ENCODE measurements around the gene GRIA3.

GRIA3 gene

GRCh38 chrX:123217077-123217476 is 33.0 kb downstream of the GRIA3 start:
- DNase-seq (ENCODE audit: low spot score) = no peak
- no peak overlapping the region for H3K27ac ChIP-seq (ENCODE audit: poor library complexity, severe bottlenecking)
- TF ChIP-seq CTCF (IDR thresholded peaks at IDR 0.05; ENCODE audit: poor library complexity, severe bottlenecking) = no peak

GRCh38 chrX:123217728-123218127 is 33.6 kb downstream of the GRIA3 start:
- Histone ChIP-seq H3K9me3 (ENCODE audit: severe bottlenecking) (no peaks in the 10 kb centered on the region), H3K4me3 (ENCODE audit: severe bottlenecking) (no peak overlapping the region), H3K4me1 (ENCODE audit: insufficient read depth, poor library complexity, severe bottlenecking) (no peaks in the 10 kb centered on the region), H3K27ac (ENCODE audit: poor library complexity, severe bottlenecking) (no peak overlapping the region), H3K36me3 (ENCODE audit: low read depth) (no peaks in the 10 kb centered on the region), H3K27me3 (ENCODE audit: insufficient read depth, poor library complexity, severe bottlenecking) (no peaks in the 10 kb centered on the region)
- DNase-seq (ENCODE audit: low spot score) (no peak), ATAC-seq (ENCODE audit: low read depth) (no peak)
- TF ChIP-seq CTCF (IDR thresholded peaks at IDR 0.05; ENCODE audit: poor library complexity, severe bottlenecking) = no peak

More at GRCh38 chrX:123217077-123217476, 33.0 kb downstream of the GRIA3 start:
- Histone ChIP-seq H3K4me1 (ENCODE audit: insufficient read depth, poor library complexity, severe bottlenecking) (no peaks in the 10 kb centered on the region), H3K4me3 (ENCODE audit: severe bottlenecking) (no peak overlapping the region), H3K27me3 (ENCODE audit: insufficient read depth, poor library complexity, severe bottlenecking) (no peaks in the 10 kb centered on the region), H3K36me3 (ENCODE audit: low read depth) (no peaks in the 10 kb centered on the region), H3K9me3 (ENCODE audit: severe bottlenecking) (no peaks in the 10 kb centered on the region)
- ATAC-seq (ENCODE audit: low read depth) = no peak

GRCh38 chrX:123219916-123220315 is 35.8 kb downstream of the GRIA3 start:
- ATAC-seq (ENCODE audit: low read depth) = no peak
- no peak for DNase-seq (ENCODE audit: low spot score)
- no peaks in the 10 kb centered on the region for H3K36me3 ChIP-seq (ENCODE audit: low read depth)
- H3K27ac ChIP-seq (ENCODE audit: poor library complexity, severe bottlenecking) = no peak overlapping the region
- H3K4me3 ChIP-seq (ENCODE audit: severe bottlenecking) = no peak overlapping the region
- no peaks in the 10 kb centered on the region for H3K27me3 ChIP-seq (ENCODE audit: insufficient read depth, poor library complexity, severe bottlenecking)
- H3K4me1 ChIP-seq (ENCODE audit: insufficient read depth, poor library complexity, severe bottlenecking) = no peaks in the 10 kb centered on the region
- no peak for TF ChIP-seq CTCF (IDR thresholded peaks at IDR 0.05; ENCODE audit: poor library complexity, severe bottlenecking)
- no peaks in the 10 kb centered on the region for H3K9me3 ChIP-seq (ENCODE audit: severe bottlenecking)

GRCh38 chrX:123222920-123223319 is 38.8 kb downstream of the GRIA3 start:
- H3K9me3 ChIP-seq (ENCODE audit: severe bottlenecking) = no peaks in the 10 kb centered on the region
- no peaks in the 10 kb centered on the region for H3K36me3 ChIP-seq (ENCODE audit: low read depth)
- H3K27ac ChIP-seq (ENCODE audit: poor library complexity, severe bottlenecking) = no peak overlapping the region
- DNase-seq (ENCODE audit: low spot score) = no peak
- H3K4me1 ChIP-seq (ENCODE audit: insufficient read depth, poor library complexity, severe bottlenecking) = no peaks in the 10 kb centered on the region
- TF ChIP-seq CTCF (IDR thresholded peaks at IDR 0.05; ENCODE audit: poor library complexity, severe bottlenecking) = no peak
- no peak for ATAC-seq (ENCODE audit: low read depth)
- H3K4me3 ChIP-seq (ENCODE audit: severe bottlenecking) = no peak overlapping the region
- H3K27me3 ChIP-seq (ENCODE audit: insufficient read depth, poor library complexity, severe bottlenecking) = no peaks in the 10 kb centered on the region

- H3K4me1 ChIP-seq (ENCODE audit: insufficient read depth, poor library complexity, severe bottlenecking) = no peaks in the 10 kb centered on the region
- DNase-seq (ENCODE audit: low spot score) (no peak), ATAC-seq (ENCODE audit: low read depth) (no peak)
- H3K27me3 ChIP-seq (ENCODE audit: insufficient read depth, poor library complexity, severe bottlenecking) = no peaks in the 10 kb centered on the region
- H3K4me3 ChIP-seq (ENCODE audit: severe bottlenecking) = no peak overlapping the region
- no peaks in the 10 kb centered on the region for H3K36me3 ChIP-seq (ENCODE audit: low read depth)
- no peak overlapping the region for H3K27ac ChIP-seq (ENCODE audit: poor library complexity, severe bottlenecking)
- no peaks in the 10 kb centered on the region for H3K9me3 ChIP-seq (ENCODE audit: severe bottlenecking)
- no peak for TF ChIP-seq CTCF (IDR thresholded peaks at IDR 0.05; ENCODE audit: poor library complexity, severe bottlenecking)
Observed at GRCh38 chrX:123223409-123223808, 39.3 kb downstream of the GRIA3 start.
